PC-3 (cell line): Measurements from ENCODE around the gene TFAM. TPM values are rescaled to one million over a fixed set of nuclear protein-coding genes. Genes with fewer than 3 reads are reported as not detected.

Experiments used
- ATAC-seq: fragments of 200-7000 bp; cut with Tn5 transposase; 2 replicates; pipeline ENCODE4 v1.9.1; 2020; ENCODE audit warnings: mild to moderate bottlenecking, moderate library complexity
- Bru-seq: library from RNA; stranded (reverse); fragments of 400-500 nt; gene quantifications from one replicate; lab custom pipeline; 2021; lab: Mats Ljungman, UMichigan
- BruChase-seq, 2 experiments: library from RNA; stranded (reverse); fragments of 400-500 nt; gene quantifications; one replicate each; lab custom pipeline; 2021; lab: Mats Ljungman, UMichigan
- BruUV-seq: library from RNA; stranded (reverse); fragments of 400-500 nt; replicated peaks from 2 replicates; lab custom pipeline; 2021; lab: Mats Ljungman, UMichigan
- CTCF ChIA-PET: fragments of 300-600 bp; sonication (Branson Sonifier 250); formaldehyde crosslinking; loops from one replicate; lab custom pipeline; 2022; ENCODE audit warnings: antibody characterized with exemption; lab: Charles Lee
- POLR2A ChIA-PET: fragments of 300-600 bp; sonication (Branson Sonifier 250); formaldehyde crosslinking; loops from one replicate; lab custom pipeline; 2022; ENCODE audit warnings: antibody characterized with exemption; ENCODE audit not compliant: unreplicated experiment; lab: Charles Lee
- DNase-seq: peaks from one replicate; pipeline ENCODE4 v3.0.0-alpha.2; 2015
- H2AFZ ChIP-seq: fragments of 300-600 bp; sonication (generic); 2 replicates; pipeline ENCODE4 v1.6.0; 2016; ENCODE audit warnings: antibody characterized with exemption, low read length
- H3F3A ChIP-seq: fragments of 300-600 bp; sonication (generic); one replicate; pipeline ENCODE4 v1.6.0; 2017; ENCODE audit warnings: antibody characterized with exemption, low read length, control low read depth, mild to moderate bottlenecking; ENCODE audit not compliant: unreplicated experiment
- H3K27ac ChIP-seq: fragments of 300-600 bp; sonication (generic); 2 replicates; pipeline ENCODE4 v1.5.1; 2016; ENCODE audit warnings: mild to moderate bottlenecking, low read length
- H3K27me3 ChIP-seq: fragments of 300-600 bp; sonication (generic); 2 replicates; pipeline ENCODE4 v1.6.1; 2016; ENCODE audit warnings: low read length, mixed read lengths
- H3K36me3 ChIP-seq: fragments of 300-600 bp; sonication (generic); 2 replicates; pipeline ENCODE4 v1.6.1; 2016; ENCODE audit warnings: low read depth, mixed run types, low read length, mixed read lengths
- H3K4me1 ChIP-seq: fragments of 300-600 bp; sonication (generic); 2 replicates; pipeline ENCODE4 v1.5.1; 2016; ENCODE audit warnings: low read length; ENCODE audit not compliant: insufficient read depth
- H3K4me2 ChIP-seq: fragments of 300-600 bp; sonication (generic); 2 replicates; pipeline ENCODE4 v1.6.0; 2016; ENCODE audit warnings: low read length
- H3K4me3 ChIP-seq: fragments of 300-600 bp; sonication (generic); 2 replicates; pipeline ENCODE4 v1.5.1; 2016; ENCODE audit warnings: mild to moderate bottlenecking, low read length, mixed read lengths
- H3K79me2 ChIP-seq: fragments of 300-600 bp; sonication (generic); 2 replicates; pipeline ENCODE4 v1.6.1; 2017; ENCODE audit warnings: low read length, mixed read lengths
- H3K9ac ChIP-seq: fragments of 300-600 bp; sonication (generic); 2 replicates; pipeline ENCODE4 v1.6.0; 2016; ENCODE audit warnings: mild to moderate bottlenecking, low read length
- H3K9me2 ChIP-seq: fragments of 300-600 bp; sonication (generic); replicated peaks from 2 replicates; pipeline ENCODE4 v1.6.1; 2016; ENCODE audit warnings: mixed run types, low read length, mixed read lengths
- H3K9me3 ChIP-seq: fragments of 300-600 bp; sonication (generic); 2 replicates; pipeline ENCODE4 v1.6.1; 2016; ENCODE audit warnings: low read length, mixed read lengths
- H4K20me1 ChIP-seq: fragments of 300-600 bp; sonication (generic); 2 replicates; pipeline ENCODE4 v1.6.1; 2016; ENCODE audit warnings: low read length, mixed read lengths
- CTCF ChIP-seq: fragments of 300-600 bp; sonication (generic); conservative IDR thresholded peaks from 2 replicates; pipeline ENCODE4 v1.5.1; 2017; ENCODE audit warnings: antibody characterized with exemption, low read depth, mild to moderate bottlenecking, low read length
- EZH2 ChIP-seq: fragments of 300-600 bp; sonication (generic); IDR thresholded peaks from one replicate; pipeline ENCODE4 v1.6.1; 2017; ENCODE audit warnings: antibody characterized with exemption, mild to moderate bottlenecking, low read length; ENCODE audit not compliant: unreplicated experiment
- EZH2phosphoT487 ChIP-seq: fragments of 300-600 bp; sonication (generic); IDR thresholded peaks from 2 replicates; pipeline ENCODE4 v1.6.1; 2018; ENCODE audit warnings: mild to moderate bottlenecking, antibody characterized with exemption, low read length, borderline replicate concordance
- intact Hi-C: fragments of 100-400 bp; cut with micrococcal nuclease; formaldehyde crosslinking; loops from 2 replicates; pipeline ENCODE4 v1.9.0; 2023
- long read RNA-seq: library from polyadenylated mRNA; unstranded; transcript quantifications from one replicate; pipeline ENCODE4 v2.0.0, GENCODE V29; 2021; ENCODE audit not compliant: unreplicated experiment
- total RNA-seq: library from RNA; depleted of rRNA; stranded (reverse); fragments of >200 nt; gene quantifications from 2 replicates; pipeline ENCODE4 v1.2.3, GENCODE V29; 2014; rRNA removed

The TFAM gene
- total RNA-seq (96.8 and 121 TPM in 2 replicates), Bru-seq, nascent RNA (percentile 91 among the genes with signal in this experiment), BruChase-seq, experiment 1, labeled RNA remaining after a 6-hour chase (percentile 98 among the genes with signal in this experiment), BruChase-seq, experiment 2, labeled RNA remaining after a 2-hour chase (percentile 97 among the genes with signal in this experiment)
- long read RNA-seq, full-length matches to known transcripts = 29 of 49 reads
- long read RNA-seq, partial matches to known transcripts = 4 of 49 reads
- long read RNA-seq, other reads (novel, unspliced or antisense) = 16 of 49 reads

- Histone ChIP-seq H3K4me3 (peak within 1 kb of the TSS; percentile 87), H4K20me1 (peaks cover 32% of the 10 kb centered on the region), H3F3A (no peaks in the 10 kb centered on the region), H3K9me3 (no peaks in the 10 kb centered on the region), H3K9me2 (no peaks in the 10 kb centered on the region), H3K4me2 (peak within 1 kb of the TSS; percentile 87), H3K79me2 (peaks cover 57% of the 10 kb centered on the region), H3K27me3 (no peaks in the 10 kb centered on the region), H3K36me3 (peaks cover 36% of the 10 kb centered on the region), H3K27ac (peak within 1 kb of the TSS; percentile 55), H3K9ac (peak within 1 kb of the TSS; percentile 92), H3K4me1 (peaks cover 25% of the 10 kb centered on the region), H2AFZ (peak within 1 kb of the TSS; percentile 99)
- ChIA-PET POLR2A (interaction anchor here (0.6 to 1.1 kb wide), 6 partner anchors 50 to 783 kb away, joined by 3 to 9 read pairs (median 4); partner anchors contain the start of gene CISD1), CTCF (interaction anchor here (0.6 to 1.6 kb wide), 5 partner anchors 8 to 86 kb away, joined by 4 to 5 read pairs (median 4); no protein-coding TSS in a partner anchor)
- no peak for TF ChIP-seq EZH2
- peak; percentile 75 for TF ChIP-seq CTCF
- intact Hi-C loops = loop anchor here (1.0 to 5.0 kb wide), 5 partner anchors 32 to 116 kb away; partner anchors contain the start of gene CISD1
- BruUV-seq = TSS peak; percentile 65
- peak; percentile 87 for ATAC-seq
- DNase-seq = peak; percentile 95
Observed at GRCh38 chr10:58384999-58385783, at the start of gene TFAM. TSS of gene TFAM (plus strand) at chr10:58385410. CDS start at chr10:58385548, 138 bp downstream.

- CTCF ChIA-PET = no interaction called here
- no peak for DNase-seq
- no peaks in the 10 kb centered on the region for H3F3A ChIP-seq
- POLR2A ChIA-PET = interaction anchor here (0.9 kb wide), 1 partner anchor 48 kb away, joined by 4 read pairs; no protein-coding TSS in a partner anchor
- H3K27ac ChIP-seq = no peak overlapping the region
- H2AFZ ChIP-seq = peak overlapping the region; percentile 1; the same call in 1 of the 2 replicates
- ATAC-seq = no peak
- peaks cover 15% of the 10 kb centered on the region for H3K4me1 ChIP-seq
- H3K4me3 ChIP-seq = peak overlapping the region; percentile 75
- intact Hi-C loops = no loop called here
- peaks cover 31% of the 10 kb centered on the region for H4K20me1 ChIP-seq
- TF ChIP-seq CTCF = no peak
- TF ChIP-seq EZH2phosphoT487 = no peak
- no peaks in the 10 kb centered on the region for H3K9me3 ChIP-seq
- H3K79me2 ChIP-seq = peaks cover 61% of the 10 kb centered on the region
- H3K27me3 ChIP-seq = 0 out of 2 replicates have a peak, but pooled peaks cover 1% of the 10 kb centered on the region
- peak overlapping the region; percentile 79 for H3K4me2 ChIP-seq
- H3K9me2 ChIP-seq = no peaks in the 10 kb centered on the region
- no peak overlapping the region for H3K9ac ChIP-seq
- no TSS peak for BruUV-seq
- no peaks in the 10 kb centered on the region for H3K36me3 ChIP-seq
Observed at GRCh38 chr10:58336242-58336641, 49.0 kb upstream of the TFAM start.
